C4-2B (cell line): ENCODE measurements around the gene NRG3.

Source experiments
- ZFX ChIP-seq: fragments of 450-650 bp; IDR thresholded peaks from 2 replicates; pipeline ENCODE4 v1.6.1; 2017
- TF ChIP-seq, protein P1 (sequence below): fragments of 450-650 bp; conservative IDR thresholded peaks from 2 replicates; pipeline ENCODE4 v1.5.1; 2017; ENCODE audit warnings: mild to moderate bottlenecking

- TF ChIP-seq, protein P1, sequence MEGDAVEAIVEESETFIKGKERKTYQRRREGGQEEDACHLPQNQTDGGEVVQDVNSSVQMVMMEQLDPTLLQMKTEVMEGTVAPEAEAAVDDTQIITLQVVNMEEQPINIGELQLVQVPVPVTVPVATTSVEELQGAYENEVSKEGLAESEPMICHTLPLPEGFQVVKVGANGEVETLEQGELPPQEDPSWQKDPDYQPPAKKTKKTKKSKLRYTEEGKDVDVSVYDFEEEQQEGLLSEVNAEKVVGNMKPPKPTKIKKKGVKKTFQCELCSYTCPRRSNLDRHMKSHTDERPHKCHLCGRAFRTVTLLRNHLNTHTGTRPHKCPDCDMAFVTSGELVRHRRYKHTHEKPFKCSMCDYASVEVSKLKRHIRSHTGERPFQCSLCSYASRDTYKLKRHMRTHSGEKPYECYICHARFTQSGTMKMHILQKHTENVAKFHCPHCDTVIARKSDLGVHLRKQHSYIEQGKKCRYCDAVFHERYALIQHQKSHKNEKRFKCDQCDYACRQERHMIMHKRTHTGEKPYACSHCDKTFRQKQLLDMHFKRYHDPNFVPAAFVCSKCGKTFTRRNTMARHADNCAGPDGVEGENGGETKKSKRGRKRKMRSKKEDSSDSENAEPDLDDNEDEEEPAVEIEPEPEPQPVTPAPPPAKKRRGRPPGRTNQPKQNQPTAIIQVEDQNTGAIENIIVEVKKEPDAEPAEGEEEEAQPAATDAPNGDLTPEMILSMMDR: no peak
- no peak for TF ChIP-seq ZFX
Observed at GRCh38 chr10:82318534-82318933, 443.5 kb downstream of the NRG3 start.
